Measurements from ENCODE around the gene SNURF.

SNURF gene

GRCh38 chr15:24956111-24956838, 1.5 kb downstream of the SNURF start:
- TF ChIP-seq, protein P1, sequence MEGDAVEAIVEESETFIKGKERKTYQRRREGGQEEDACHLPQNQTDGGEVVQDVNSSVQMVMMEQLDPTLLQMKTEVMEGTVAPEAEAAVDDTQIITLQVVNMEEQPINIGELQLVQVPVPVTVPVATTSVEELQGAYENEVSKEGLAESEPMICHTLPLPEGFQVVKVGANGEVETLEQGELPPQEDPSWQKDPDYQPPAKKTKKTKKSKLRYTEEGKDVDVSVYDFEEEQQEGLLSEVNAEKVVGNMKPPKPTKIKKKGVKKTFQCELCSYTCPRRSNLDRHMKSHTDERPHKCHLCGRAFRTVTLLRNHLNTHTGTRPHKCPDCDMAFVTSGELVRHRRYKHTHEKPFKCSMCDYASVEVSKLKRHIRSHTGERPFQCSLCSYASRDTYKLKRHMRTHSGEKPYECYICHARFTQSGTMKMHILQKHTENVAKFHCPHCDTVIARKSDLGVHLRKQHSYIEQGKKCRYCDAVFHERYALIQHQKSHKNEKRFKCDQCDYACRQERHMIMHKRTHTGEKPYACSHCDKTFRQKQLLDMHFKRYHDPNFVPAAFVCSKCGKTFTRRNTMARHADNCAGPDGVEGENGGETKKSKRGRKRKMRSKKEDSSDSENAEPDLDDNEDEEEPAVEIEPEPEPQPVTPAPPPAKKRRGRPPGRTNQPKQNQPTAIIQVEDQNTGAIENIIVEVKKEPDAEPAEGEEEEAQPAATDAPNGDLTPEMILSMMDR (IDR thresholded peaks at IDR 0.05; ENCODE audit: low read depth, low read length, missing control alignments), result no peak
- H3K4me3 ChIP-seq (ENCODE audit: low read depth, low read length), result peak overlapping the region; percentile 74
- DNase-seq (ENCODE audit: low read depth), result peak; percentile 55

GRCh38 chr15:24957691-24958090, 2.9 kb downstream of the SNURF start:
- no peak overlapping the region for H3K4me3 ChIP-seq (ENCODE audit: low read depth, low read length)
- TF ChIP-seq, protein P1 (IDR thresholded peaks at IDR 0.05; ENCODE audit: low read depth, low read length, missing control alignments), result no peak
- no peak for DNase-seq (ENCODE audit: low read depth)

- TF ChIP-seq, protein P1 (IDR thresholded peaks at IDR 0.05; ENCODE audit: low read depth, low read length, missing control alignments), result no peak
- no peak for DNase-seq (ENCODE audit: low read depth)
- H3K4me3 ChIP-seq (ENCODE audit: low read depth, low read length), result no peak overlapping the region
Observed at GRCh38 chr15:24961967-24962366, 7.2 kb downstream of the SNURF start.

DNA sequence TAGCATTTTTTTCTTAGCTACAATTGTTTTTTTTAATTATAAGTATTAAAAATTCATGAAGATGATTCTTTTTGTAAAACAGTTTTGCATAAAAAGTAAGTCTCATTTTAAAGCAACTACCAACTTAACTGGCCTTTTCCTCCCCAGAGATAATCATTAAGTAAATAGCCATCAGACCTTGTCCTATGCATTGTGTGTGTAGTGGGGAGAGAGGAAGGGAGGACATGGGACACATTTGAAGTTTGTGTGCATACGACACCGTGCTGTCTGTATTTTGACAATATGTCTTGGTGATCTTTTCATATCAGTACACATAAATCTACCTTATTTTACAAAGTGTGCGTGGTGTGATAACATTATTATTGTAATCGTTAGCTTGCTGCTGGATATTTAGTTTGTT, 8.1 kb downstream of the SNURF start:
- DNase-seq (ENCODE audit: low read depth), result no peak
- TF ChIP-seq, protein P1 (IDR thresholded peaks at IDR 0.05; ENCODE audit: low read depth, low read length, missing control alignments), result no peak
- no peak overlapping the region for H3K4me3 ChIP-seq (ENCODE audit: low read depth, low read length)

DNA sequence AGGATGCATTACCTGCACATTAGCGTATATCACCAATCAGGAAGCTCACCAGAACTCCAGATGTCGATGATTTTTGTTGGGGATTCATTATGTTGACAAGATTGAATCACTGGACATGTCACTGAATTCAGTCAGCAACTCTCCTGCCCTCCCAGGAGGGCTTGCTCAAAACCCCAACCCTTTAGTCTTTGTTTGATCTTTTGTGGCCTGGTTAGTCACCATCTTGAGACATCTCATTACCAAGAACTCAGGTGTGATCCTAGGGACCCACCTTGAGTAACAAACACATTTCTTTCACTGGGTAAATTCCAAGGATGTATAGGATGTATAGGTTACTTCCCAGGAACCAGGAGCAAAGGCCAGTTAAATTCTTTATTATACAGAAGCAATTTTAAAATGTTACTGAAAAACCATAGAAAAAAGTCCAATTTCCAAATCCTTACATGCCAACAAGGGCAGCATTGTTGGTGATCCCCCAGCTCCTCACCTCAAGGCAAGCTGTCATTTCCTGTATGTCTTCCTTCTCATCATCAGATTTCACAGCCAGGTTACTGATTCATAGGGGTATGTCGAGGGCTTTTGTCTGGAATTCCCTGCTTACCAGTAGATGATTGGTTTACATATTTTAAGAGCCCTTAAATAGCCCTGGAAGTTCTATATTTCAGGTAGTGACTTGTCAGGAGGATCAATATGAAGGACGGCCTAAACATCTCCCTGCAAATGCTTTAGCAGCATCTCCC, 11.7 kb downstream of the SNURF start:
- DNase-seq (ENCODE audit: low read depth), result no peak
- no peak overlapping the region for H3K4me3 ChIP-seq (ENCODE audit: low read depth, low read length)
- TF ChIP-seq, protein P1 (IDR thresholded peaks at IDR 0.05; ENCODE audit: low read depth, low read length, missing control alignments), result no peak

DNA sequence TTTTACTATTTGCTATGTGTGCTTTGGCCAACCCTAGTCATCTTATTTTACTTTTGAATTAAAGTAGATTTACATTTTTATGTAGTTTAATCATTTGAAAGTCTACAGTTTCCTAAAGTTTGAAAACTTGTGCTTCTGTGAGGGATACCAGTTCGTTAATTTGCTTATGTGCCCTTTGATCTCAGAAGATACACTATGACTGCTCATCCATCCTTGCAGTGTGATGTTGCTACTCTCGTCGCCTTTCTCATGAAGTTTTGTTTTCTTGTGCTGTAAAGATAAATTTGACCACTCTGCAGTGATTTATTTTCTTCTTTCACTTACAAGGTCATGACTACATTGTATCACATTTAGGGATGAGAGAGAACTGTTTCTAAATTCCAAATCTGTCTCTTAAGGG, 16.3 kb downstream of the SNURF start:
- DNase-seq (ENCODE audit: low read depth), result no peak
- TF ChIP-seq, protein P1 (IDR thresholded peaks at IDR 0.05; ENCODE audit: low read depth, low read length, missing control alignments), result no peak
- no peak overlapping the region for H3K4me3 ChIP-seq (ENCODE audit: low read depth, low read length)

Data from GM12864 (cell line).